ENCODE measurements around the gene SNX13.
"Not testable (repeated sequence)": the region's sequence is repeated elsewhere in the genome, so short reads cannot be mapped to it uniquely, and the experiment has no call there.

SNX13 gene

DNA sequence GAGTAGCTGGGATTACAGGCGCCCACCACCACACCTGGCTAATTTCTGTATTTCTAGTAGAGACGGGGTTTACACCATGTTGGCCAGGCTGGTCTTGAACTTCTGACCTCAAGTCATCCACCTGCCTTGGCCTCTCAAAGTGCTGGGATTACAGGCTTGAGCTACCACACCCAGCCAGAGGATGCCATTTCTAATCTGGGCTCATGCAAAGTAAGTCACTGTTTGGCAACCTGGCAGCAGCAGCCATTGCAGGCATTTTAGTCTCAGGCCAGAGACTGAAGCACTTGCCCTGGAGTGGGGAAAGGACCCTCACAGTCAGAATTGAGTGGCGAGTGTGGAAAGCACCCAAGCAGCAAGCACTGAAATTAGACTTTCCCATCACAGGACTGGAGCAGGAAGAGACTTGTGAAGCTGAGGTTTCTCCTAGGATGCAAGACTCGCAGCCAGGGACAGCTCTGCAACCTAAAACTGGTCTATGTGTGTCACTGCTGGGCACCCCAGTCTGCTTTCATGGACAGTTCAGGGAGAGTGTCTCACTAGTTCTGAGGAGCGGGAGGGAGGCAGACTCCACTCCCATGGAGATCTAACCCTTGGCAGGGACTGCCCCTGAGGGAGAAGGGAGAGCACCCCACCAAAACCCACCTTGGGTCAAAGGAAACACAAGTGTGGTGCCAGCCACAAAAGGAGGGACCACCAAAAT lies 27.6 kb downstream of the SNX13 start:
- DNase-seq, result no peak

DNA sequence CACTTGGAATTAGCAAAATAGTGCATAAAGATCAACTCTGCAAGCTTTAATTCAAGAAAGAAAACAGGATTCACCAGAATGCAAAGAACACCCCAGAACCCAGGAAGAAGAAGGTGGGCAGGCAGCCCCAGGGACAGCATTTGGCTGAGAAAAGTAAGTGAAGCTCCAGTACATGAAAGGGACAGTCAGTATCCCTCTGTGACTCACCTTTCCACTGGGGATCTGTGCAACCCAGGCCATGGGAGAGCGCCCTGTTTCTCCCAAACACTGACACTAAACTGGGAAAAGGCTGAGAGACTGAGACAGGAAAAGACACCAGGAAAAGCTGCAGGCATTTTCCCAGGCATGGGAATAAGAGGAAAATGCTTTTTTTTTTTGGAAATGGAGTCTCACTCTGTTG lies 28.2 kb downstream of the SNX13 start:
- DNase-seq, result no peak

DNA sequence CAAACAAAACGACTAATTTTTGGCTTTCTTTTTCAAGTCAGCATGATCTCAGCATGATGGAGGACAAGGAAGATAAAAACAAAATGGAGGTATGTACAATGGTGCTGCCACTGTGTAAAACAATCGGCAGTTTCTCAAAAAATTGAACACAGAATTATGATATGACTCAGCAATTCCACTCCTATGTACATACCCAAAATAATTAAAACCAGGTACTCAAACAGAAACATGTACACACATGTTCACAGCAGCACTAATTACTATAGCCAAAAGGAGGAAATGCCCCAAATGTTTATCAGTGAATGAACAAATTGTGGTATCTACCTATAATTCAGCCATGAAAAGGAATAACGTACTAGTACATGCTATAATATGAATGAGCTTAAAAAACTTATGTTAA lies 29.9 kb downstream of the SNX13 start:
- no peak for DNase-seq

DNA sequence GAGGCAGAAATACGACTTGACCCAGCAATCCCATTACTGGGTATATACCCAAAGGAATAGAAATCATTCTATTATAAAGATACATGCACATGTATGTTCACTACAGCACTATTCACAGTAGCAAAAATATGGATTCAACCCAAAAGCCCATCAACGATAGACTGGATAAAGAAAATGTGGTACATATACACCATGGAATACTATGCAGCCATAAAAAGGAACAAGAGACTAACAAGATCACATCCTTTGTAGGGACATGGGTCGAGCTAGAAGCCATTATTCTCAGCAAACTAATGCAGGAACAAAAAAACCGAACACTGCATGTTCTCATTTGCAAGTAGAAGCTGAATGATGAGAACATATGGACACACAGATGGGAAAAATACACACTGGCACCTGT lies 31.0 kb downstream of the SNX13 start:
- not testable (repeated sequence) for DNase-seq

DNA sequence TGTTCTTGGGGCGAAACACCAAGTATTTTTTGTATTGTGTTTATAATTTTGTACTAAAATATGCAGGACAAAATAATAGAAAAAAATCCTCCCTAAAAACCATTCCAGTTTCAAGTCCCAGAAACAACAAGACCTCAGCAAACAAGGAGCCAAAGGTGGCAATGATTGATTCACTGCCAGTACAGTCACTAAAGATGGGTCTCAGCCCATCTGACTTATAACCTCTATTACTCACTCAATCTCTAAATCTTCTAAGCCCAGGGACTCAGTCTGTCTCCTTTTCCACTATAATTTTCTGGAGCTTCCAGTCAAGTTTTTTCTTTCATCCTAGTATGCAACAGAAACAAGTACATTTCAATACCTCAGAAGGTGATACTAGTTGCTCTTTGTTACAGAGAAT lies 33.3 kb downstream of the SNX13 start:
- DNase-seq, result no peak

DNA sequence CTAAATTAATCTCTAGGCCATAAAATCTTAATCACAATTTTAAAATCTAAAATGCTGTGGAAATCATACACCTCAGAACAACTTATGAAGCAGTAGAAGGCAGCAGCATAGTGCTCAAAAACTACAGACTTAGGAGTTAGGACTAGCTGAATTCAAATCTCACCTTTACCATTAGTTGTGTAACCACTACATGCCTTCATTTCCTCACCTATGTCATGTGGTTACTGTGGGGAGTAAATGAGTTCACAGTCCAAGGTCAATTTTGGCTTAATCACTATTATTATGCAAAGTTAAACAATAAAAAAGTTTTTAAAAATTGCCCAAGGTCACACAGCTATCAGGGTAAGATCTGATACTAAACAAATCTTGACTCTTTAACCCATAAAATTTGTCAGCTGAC lies 37.0 kb downstream of the SNX13 start:
- no peak for DNase-seq

DNA sequence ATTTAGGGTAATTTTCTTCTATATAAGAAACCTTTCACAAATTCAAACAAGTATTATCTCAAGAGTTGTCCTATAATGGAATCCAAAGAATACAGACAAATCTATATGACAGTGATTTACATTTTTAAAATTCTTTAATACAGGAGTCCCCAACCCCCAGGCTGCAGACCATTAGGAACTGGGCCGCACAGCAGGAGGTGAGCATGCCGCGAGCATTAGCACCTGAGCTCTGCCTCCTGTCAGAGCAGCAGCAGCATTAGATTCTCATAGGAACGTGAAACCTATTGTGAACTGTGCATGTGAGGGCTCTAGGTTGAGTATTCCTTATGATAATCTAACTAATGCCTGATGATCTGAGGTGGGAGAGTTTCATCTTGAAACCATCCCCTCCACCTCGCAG lies 37.7 kb downstream of the SNX13 start:
- no peak for DNase-seq

DNA sequence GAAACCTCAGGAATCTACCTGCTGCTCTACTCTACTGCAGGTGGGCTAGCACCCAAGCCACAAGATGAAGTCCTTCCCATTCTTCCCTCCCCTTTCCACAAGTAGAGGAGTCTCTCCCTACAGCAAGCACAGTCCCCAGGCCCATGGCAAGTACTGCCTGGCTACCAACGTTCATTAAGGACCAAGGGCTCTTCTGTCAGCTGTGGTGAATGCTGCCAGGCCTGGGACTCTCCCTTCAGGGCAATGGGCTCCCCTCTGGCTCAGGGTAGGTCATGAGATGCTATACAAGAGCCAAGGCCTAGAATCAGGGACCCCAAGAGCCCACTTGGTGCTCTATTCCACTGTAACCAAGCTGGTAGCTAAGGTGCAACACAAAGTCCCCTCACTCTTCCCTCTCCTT lies 39.8 kb downstream of the SNX13 start:
- DNase-seq, result no peak

DNA sequence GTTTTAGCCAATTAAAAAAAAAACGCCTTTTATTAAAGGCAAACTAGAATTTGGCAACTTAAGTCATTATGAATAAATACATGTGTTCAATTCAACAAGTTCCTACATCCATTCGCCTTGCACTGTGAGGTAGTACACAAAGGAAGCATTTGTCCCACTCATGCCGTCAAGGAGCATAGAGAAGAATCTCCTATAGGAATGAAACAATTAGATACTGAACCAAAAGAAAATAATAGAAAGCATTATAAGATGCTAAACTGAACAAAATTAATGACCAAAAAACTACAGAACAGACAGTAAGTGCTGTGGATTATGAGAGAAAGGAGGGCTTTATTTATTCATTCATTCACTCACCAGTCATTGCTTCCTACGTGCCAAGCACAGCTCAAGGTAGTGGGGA lies 42.2 kb downstream of the SNX13 start:
- DNase-seq, result no peak

DNA sequence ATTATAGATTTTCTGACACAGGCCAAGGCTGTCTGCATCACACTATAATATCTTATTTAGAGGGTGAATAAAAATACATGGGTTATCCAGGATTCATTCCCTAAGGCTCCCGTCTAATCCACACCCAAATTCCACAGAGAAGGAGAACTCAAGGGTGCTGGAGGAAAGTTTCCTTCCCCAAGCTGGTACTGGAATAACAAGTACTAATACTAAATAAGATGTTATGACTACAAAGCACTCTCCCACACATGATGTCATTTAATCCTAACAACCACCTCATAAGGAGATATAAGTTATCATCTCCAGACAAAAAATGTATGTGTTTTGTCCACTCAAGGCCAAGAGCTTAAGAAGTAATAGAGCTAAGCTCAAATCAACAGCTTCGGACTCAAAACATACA lies 53.0 kb downstream of the SNX13 start:
- no peak for DNase-seq

DNA sequence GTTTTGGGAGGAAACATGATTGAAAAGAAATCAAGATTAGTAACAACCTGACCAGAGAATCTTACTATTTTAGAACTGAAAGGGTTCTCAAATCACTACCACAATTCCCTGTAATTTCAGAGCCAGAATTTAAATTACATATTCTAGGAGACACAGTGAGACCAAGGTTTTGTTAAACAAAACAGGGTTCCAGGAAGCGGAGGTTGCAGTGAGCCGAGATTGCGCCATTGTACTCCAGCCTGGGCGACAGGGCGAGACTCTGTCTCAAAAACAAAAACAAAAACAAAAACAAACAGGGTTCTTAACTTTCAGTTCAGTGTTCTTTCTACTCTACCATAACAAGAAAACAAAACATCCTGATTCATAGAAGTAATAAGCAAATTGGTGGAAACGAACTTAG lies 57.6 kb downstream of the SNX13 start:
- no peak for DNase-seq

DNA sequence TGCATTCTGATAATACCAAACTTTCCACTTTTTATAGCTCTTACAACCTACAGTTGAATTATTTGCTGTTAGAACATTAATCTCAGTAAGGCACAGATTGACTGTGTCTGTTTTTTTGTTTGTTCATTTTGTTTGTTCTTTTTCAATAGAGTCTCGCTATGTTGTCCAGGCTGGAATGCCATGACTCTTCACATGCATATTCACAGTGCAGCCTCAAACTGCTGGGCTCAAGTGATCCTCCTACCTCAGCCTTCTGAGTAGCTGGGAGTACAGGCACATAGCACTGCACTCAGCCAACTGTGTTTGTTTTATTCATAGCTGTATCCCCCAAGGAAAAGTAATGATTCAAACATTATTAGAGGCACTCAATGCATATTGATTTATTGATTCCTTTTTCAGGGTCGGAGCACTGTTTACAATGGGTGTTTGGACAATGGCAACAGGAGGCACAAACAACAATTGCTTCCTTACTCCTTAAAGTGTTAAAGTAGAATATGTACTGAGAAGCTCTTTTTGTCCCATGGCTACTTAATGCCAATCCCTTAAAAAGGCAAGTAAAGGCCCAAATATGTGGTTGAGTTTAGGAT lies 61.1 kb downstream of the SNX13 start:
- DNase-seq, result no peak

DNA sequence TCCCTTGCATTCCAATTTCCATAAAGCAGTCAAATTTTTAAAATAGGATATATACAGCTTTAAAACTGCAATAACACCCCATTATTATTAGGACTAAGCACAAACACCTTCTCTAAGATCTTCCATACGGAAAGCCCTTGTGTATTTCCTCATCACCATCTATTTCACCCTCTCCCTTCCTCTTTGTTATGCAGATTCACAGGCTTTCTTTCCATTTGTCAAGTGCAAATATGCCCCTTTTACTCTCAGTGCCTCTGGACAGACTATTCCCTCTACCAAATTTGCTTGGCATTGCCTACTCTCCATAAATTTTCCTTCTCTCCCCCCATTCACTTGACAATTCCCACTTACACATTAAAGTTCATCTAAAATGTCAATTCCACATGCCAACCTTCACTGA lies 61.7 kb downstream of the SNX13 start:
- no peak for DNase-seq

DNA sequence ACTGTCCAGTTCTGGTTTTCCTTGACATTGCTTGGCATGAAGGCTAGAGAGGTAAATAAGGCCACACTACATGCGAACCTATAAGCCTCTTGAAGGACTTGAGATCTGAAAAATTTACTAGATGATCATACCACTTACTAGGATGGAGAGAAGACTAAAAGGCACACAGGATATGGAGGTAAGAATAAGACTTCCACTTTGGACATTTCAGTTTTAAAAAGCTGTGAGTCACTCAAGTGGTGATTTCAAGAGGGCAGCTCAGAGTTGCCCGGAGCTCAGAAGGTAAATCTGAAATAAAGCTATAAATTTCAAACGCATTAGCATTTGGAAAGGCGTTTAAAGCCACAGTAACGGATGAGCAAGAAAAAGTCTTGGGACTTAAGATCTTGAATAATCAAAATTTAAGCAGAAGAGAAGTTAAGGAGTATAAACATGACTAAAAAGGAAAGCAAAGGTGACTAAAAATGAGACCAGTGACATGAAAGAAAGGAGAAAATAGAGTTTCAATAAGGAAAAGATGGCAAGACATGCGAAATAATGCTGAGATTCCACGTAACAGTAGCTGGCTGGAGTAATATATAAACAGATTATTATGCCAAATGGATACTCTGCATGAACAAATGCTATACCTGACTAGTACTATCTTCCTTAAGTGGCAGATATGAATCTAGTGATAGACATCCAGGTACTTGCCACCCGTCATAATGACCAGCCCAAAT lies 68.3 kb downstream of the SNX13 start:
- no peak for DNase-seq

DNA sequence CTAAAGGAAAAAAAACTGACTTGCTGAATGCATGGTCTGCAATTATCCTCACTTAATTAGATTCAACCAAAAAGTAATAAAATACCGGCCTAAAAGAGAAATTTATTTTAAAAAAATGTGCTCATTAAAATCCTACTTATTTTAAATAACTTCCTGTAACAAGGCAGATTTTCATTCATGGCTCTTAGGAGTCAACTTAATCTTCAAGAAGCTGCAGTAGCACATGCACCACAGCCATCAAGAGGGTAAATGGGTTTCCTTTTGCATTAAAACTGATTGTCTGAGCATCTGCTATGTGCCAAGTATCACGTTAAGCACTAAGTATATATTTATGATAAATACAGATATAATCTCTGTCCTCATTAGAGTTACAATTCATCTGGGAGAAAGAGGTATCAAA lies 69.9 kb downstream of the SNX13 start:
- DNase-seq, result no peak

DNA sequence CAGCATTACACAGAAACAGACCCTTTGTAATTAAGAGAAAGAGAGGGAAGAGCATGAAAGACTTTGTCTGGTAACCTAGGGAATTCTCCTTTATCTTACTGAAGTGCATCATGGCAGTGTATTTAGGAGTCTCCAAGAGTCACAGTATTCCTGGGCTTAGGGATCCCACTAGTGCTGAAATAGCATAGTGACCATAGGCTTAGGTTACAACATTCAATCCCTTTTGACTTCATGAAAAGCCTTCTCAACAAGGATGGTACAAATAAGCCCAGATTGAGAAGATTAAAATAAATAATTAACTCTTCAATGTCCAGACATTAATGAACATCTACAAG lies 76.5 kb downstream of the SNX13 start:
- no peak for DNase-seq

DNA sequence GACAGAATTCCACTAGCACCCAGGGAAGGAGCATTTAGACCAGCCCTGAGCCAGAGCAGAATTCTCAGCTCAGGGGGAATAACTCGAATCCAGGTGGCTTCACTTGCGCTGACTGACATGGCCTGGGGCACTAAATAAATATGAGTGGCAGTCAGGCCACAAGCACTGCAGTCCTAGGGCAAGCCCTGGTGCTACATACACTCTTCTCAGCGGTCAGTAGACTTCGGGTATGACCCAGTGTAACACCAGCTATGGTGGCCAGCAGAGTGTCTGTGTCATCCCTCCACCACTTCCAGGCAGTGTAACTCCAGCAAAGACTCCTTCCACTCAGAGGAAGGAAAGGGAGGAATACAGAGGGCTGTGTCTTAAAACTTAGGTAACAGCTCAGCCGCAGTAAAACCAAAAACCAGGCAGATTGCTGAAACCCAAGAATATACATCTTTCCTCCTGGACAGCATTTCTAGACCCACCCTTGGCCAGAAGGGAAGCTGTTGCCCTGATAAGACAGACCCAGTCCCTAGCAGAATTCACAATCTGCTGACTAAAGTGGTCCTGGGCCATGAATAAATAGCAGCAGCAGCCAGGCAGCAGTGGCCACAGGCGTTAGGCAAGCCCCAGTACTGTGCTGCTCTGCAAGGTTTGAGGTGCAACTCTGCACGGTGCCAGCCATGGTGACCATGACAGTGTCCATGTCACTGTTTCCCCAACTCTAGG lies 77.0 kb downstream of the SNX13 start:
- DNase-seq, result no peak

DNA sequence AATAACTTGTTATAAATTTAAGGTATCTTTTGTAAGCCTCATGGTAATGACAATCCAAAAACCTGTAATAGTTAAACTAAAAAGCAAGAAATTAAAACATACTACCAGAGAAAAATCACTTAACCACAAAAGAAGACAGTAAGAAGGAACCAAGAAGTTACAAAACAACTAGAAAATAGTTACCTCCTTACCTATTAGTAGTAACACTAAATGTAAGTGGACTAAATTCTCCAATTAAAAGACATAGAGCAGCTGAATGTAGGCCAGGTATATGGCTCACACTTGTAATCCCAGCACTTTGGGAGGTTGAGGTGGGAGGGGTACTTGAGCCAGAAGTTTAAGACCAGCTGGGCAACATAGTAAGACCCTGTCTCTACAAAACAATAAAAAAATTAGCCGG lies 84.0 kb downstream of the SNX13 start:
- no peak for DNase-seq

DNA sequence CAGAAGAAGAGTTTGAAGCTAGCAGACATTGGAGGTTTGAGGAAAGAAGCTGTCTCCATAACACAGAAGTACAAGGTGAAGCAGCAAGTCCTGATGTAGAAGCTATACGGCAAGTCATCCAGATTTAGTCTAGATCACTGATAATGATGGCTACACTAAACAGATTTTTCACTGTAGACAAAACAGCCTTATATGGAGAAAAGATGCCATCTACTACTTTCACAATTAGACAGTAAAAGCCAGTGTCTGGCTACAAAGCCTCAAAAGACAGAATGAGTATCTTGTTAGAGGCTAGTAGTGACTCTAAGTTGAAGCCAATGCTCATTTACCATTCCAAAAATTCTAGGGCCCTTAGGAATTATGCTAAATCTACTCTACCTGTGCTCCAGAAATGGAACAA lies 85.1 kb downstream of the SNX13 start:
- no peak for DNase-seq

DNA sequence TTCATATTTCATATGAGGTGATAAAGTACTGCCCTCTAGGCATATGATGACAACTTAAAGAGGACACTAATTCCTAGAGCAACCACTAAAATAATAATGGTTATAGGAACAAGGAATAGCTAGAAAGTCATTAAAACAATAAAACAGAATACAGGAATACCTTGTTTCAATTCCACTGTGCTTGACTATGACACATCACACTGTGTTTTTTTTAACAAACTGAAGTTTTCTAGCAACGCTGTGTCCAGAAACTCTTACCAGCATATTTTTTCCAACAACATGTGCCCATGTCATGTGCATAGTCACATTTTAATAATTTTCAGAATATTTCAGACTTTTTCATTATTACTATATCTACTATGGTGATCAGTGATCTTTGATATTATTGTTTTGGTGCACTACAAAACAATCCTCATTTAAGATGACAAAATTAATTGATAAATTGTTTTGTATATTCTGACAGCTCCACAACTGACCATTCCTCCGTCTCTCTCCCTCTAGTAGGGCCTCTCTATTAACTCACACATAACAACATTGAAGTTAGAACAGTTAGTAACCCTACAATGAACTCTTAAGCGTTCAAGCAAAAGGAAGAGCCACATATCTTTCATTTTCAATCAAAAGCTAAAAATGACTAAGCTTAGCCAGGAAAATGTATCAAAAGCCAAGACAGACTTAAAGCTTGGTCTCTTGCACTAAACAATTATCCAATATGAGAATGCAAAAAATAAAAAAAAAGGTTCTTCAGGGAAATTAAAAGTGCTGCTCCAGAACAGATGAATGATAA lies 85.8 kb downstream of the SNX13 start:
- no peak for DNase-seq

DNA sequence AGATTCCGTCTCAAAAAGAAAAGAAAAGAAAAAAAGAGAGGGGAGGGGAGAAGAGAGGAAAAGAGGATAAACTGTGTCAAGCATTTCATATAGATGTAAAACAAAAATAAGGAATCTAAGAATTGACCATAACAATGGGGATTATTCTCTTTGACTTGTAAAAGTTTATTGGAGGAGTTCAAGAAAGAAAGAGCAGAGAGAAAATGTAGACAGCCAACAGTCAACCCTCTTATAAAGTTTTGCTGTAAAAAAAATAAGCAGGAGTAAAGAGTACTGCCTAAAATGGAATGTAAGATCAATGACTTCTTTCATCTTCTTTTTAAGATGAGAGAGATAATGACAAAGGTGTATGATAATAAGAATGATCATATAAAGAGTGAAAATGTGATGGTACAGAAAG lies 87.9 kb downstream of the SNX13 start:
- no peak for DNase-seq

DNA sequence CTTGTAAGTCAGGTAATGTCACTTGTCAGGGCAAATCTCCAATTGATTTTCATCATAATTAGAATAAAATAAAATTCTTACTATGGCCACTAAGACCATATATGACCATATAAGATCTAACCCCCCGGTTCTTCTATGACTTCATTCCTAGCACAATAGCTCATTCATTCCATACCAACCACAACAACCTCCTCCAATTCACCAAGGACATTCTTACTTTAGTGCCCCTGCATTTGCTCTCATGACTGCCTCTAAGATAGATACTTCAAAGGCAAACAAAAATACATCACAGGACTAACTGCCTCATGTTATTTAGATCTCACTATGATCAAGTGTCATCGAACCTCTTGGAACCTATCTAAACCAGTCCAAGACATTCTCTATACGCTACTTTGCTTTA lies 90.8 kb downstream of the SNX13 start:
- DNase-seq, result no peak

DNA sequence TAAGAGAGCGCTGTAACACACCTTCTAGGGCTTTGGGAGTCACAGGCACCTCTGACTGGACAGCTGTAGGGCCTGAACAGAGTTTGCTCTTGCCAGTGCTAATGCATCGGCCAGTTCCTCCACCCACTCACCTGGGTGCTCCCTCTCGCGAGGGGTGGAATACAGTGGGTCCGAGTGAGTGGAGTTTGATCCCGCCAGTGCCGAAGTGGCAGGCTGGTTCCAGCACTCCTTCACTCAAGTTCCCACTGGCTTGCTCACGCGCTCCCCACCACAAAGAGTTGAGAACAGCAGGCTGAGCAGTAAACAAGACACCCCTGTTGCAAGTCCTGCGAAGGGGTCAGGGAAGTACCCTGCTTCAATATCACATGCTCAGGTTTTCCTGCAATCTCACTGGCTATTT lies 91.8 kb downstream of the SNX13 start:
- DNase-seq, result no peak

All from stimulated activated CD4-positive, alpha-beta T cell treated with anti-CD3 and anti-CD28 coated beads, Interleukin-12 subunit alpha, Interleukin-12 subunit beta, amount 100 ng/mL, for 4 hours (primary cell).